GM12892 (cell line): ENCODE measurements around the gene CATSPERB.
"Not testable (repeated sequence)": the region's sequence is repeated elsewhere in the genome, so short reads cannot be mapped to it uniquely, and the experiment has no call there.

Source experiments
- DNase-seq: peaks from one replicate; pipeline ENCODE4 v3.0.0; 2011; ENCODE audit not compliant: insufficient read length
- FAIRE-seq: peaks from 2 replicates; lab custom pipeline; 2011; peaks lifted over from hg19 to GRCh38; lab: Jason Lieb, UNC
- POLR2A ChIP-seq: IDR thresholded peaks from 2 replicates; pipeline ENCODE4 v1.6.1; 2011; ENCODE audit warnings: low read depth, low read length, control low read depth
- POLR2AphosphoS5 ChIP-seq: IDR thresholded peaks from 2 replicates; pipeline ENCODE4 v1.6.1; 2011; ENCODE audit warnings: low read depth, low read length, control low read depth
- TAF1 ChIP-seq: IDR thresholded peaks from 2 replicates; pipeline ENCODE4 v1.6.1; 2011; ENCODE audit warnings: low read depth, mild to moderate bottlenecking, control low read depth, low read length, borderline replicate concordance

The CATSPERB gene

DNA sequence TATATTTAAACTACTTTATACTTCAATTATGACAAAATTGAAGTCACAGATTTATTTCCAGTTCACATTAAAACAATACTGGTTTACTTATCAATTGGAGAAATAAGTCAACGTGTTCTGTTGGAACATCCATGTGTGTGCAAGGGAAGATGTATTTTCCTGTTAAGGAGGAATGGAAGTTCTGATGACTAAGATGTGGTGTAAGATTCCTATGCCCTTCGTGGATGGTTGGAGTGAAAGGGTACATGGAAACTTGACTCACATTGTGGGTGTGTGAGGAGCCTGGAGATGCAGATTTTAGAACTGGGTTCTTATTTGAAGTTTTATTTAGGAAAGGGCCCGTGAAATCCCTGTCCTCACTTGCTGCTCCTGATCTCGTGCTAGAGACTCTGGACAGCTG, 95.3 kb downstream of the CATSPERB start:
- TF ChIP-seq TAF1: no peak
- TF ChIP-seq POLR2AphosphoS5: no peak
- TF ChIP-seq POLR2A: no peak
- FAIRE-seq: no peak
- DNase-seq: no peak

DNA sequence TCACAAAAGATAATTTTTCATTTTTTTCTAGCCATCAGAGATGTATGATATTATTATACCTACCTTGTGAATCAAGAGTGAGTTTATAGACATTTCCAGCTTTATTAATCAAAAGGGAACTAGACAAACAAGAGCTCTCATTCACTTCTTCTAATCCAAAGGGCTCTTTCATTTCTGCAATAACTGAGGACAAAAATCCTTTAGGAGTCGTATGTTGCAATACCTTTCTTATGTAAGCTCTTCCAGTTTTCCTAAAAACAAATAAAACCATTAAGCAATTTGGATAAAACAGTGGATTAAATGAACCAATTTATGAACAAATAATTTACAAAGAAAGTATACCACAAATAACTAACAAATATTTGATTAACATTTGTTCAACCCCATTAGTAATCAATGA, 107.1 kb downstream of the CATSPERB start:
- TF ChIP-seq POLR2A: no peak
- TF ChIP-seq POLR2AphosphoS5: no peak
- no peak for TF ChIP-seq TAF1
- FAIRE-seq: no peak
- no peak for DNase-seq

DNA sequence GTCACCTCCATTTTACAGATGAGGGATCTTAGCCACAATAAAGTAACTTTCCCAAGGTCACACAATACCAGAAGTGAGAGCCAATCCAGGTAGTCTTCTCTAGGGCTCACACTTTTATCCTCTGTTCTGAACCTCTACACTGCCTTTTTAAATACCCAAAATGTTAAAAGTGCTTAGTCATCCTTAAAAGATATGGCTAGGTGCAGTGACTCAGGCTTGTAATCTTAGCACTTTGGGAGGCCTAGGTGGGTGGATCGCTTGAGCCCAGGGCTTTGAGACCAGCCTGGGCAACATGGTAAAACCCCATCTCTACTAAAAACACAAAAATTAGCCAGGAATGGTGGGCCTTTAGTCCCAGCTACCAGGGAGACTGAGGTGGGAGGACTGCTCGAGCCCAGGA, 117.7 kb downstream of the CATSPERB start:
- FAIRE-seq: no peak
- TF ChIP-seq TAF1 (no peak), POLR2AphosphoS5 (no peak)
- no peak for DNase-seq

DNA sequence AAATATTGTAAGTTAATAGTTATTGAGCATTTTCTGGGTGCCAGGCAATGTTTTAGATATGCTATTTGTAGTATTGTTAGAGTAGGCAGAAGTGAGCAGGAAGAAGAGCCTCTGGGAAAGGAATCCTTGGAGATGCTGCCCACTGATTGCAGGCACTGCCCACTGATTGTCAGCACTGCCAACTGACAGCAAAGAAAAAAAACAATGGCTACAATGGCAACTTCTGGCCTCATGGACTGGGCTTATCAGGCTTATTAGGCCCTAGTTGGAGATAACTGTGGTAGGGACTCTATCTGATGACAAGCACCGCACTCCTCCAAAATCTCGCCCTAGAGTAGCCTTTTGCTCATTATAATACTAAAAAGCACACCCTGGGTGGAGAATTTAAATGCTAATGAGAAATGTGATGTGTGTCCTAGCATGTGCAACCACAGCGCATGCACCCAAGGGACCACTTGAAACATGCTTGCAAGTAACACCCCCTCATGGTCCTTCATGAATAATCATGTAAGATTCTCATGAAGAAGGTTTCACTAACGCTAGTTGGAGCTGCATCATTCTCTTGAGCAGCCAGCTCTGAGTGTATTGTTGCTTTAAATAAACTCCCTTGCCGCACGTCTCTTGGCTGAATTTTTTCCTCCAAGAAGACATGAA, 118.3 kb downstream of the CATSPERB start:
- FAIRE-seq (no peak), DNase-seq (no peak)
- no peak for TF ChIP-seq POLR2A
- TF ChIP-seq POLR2AphosphoS5: no peak
- TF ChIP-seq TAF1: no peak

DNA sequence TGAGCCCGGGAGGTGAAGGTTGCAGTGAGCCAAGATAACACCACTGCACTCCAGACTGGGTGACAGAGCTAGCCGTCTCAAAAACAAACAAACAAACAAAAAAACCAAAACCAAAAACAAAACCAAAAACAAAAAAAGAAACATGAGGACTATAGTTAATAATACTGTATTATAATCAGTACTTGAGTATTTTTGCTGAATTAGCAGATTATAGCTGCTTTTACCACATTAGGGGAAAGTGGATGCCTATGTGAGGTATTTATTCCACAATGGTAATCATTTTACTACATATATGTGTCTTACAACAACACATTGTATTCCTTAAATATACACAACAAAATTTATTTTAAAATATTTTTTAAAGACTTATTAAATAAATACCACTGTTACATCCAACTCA, 120.4 kb downstream of the CATSPERB start:
- FAIRE-seq: no peak

DNA sequence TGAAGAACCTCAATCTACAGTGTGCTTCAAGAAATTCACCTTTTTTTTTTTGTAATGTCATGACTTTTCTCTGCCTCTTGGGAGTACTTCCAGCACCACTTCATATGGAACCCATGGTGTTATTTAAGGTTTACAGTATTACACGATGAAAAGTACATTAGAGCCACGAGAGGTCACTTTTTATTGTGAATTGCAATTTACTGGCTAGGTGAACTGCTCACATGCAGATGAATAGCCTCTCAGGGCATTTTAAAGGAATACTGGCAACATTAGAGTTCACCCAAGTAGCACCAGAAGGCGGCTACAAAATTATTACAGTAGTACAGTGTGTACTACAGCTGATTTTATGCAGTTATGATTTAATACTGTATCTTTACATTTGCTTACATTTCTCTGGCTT, 122.7 kb downstream of the CATSPERB start:
- no peak for TF ChIP-seq POLR2AphosphoS5
- no peak for FAIRE-seq
- DNase-seq: no peak

More for the DNA sequence above, 120.4 kb downstream of the CATSPERB start:
- DNase-seq: no peak
- no peak for TF ChIP-seq POLR2AphosphoS5
- TF ChIP-seq TAF1: no peak
- TF ChIP-seq POLR2A: no peak

DNA sequence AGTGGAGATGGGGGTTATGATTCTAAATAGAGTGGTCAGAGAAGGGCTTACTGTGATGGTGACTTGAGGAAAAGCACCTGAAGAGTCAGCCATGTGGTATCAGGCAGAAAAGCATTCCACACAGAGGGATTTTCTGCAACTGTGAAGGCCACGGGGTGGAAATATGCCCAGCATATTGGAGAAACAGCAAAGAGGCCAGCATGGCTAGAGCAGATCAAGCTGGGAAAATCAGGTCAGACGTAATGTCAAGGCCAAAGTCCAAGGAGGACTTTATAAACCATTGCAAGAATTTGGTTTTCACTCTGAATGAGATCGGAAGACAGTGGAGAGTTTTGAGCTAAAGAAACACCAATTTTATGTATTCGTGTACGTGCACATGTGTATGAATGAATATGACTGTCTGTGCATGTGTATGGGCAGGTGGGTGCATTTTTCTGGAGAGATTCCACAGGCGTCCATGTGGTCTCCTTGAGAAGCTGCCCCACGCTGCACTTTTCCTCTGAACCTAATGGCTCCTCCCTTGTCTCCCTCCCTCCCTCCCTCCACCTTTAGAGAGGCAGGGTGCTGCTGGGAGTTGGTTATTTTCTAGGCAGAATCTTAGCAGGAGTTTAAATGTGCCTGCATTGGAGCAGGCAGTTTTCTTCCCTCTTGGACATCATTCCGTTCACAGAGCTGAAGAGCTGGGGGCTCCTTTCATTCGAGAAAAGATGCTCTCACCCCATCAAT, 124.4 kb downstream of the CATSPERB start:
- DNase-seq: no peak
- TF ChIP-seq POLR2AphosphoS5 (no peak), TAF1 (no peak), POLR2A (no peak)
- no peak for FAIRE-seq

DNA sequence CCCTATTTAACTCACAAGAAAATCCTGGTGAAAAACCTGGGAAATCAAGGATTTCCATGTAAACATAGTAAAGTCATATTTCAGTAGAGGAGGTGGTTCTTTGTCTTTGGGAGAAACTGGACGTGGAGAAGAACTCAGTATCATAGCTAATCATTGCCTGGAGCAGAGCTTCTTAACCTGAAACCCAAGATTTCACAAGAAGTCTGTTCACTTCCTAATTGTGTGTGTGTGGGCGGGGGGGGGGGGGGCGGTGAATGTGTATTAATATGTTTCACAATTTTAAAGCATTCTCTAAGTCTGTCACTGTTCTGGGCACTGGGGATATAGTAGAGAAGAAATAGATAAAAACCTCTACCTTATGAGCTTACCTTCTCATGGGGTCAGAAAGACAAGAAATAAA, 125.0 kb downstream of the CATSPERB start:
- DNase-seq (no peak), FAIRE-seq (no peak)
- no peak for TF ChIP-seq POLR2AphosphoS5
- no peak for TF ChIP-seq TAF1
- no peak for TF ChIP-seq POLR2A

DNA sequence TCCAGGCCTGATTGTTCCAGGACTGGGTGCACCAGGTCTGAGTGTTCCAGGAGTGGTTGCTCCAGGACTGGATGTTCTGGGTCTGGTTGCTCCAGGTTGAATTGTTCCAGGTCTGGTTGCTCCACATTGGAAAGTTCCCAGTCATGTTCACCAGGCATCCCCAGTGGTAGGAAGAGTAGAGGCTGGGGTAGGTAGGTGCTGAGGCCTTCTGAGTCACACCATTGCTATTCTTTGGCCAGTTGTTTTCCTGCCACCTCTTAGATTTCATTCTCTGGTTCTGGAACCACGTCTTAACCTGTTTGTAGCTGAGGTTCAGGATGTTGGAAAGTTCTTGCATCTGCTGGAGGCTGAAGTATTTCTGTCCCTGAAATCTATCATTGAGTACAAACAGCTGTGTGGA, 127.3 kb downstream of the CATSPERB start:
- FAIRE-seq: not testable (repeated sequence)

DNA sequence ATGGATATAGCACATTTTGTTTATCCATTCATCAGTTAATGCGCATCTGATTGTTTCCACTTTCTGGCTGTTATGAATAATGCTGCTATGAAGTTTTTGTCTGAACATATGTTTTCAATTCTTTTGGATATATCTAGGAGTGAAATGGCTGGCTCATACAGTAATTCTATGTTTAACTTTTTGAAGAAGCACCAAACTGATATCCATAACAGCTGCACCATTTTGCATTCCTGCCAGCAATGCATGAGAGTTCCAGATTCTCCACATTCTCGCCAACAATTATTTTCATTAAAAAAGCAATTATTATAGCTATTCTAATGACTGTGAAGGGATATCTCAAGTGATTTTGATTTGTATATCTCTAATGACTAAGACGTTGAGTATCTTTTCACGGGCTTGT, 131.9 kb downstream of the CATSPERB start:
- DNase-seq (no peak), FAIRE-seq (no peak)
- TF ChIP-seq TAF1 (no peak), POLR2A (no peak), POLR2AphosphoS5 (no peak)

More for the DNA sequence above, 127.3 kb downstream of the CATSPERB start:
- DNase-seq: not testable (repeated sequence)

DNA sequence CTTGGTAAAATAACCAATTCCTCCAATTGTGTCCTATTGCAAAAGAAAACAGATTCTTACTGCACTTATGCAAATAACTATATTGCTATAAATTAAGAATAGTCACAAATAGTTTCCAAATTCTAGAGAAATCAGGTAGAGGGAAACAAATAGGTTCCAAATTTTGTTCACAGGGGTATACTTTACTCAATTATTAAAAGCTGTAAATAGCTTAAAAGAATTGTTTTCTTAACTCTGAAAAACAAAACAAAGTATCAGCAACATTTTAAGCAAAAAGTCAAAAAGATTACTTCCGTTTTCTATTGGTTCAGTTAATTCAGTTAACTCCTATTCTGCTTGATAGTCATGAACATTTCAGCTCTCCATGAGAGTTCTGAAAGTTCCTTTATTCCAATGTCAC, 136.2 kb downstream of the CATSPERB start:
- TF ChIP-seq TAF1: no peak
- DNase-seq (no peak), FAIRE-seq (no peak)

DNA sequence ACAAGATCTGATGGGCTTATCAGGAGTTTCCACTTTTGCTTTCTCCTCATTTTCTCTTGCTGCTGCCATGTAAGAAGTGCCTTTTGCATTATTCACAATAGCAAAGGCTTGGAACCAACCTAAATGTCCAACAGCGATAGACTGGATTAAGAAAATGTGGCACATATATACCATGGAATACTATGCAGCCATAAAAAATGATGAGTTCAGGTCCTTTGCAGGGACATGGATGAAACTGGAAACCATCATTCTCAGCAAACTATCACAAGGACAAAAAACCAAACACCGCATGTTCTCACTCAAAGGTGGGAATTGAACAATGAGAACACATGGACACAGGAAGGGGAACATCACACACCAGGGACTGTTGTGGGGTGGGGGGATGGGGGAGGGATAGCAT, 137.9 kb downstream of the CATSPERB start:
- DNase-seq, FAIRE-seq: not testable (repeated sequence)

DNA sequence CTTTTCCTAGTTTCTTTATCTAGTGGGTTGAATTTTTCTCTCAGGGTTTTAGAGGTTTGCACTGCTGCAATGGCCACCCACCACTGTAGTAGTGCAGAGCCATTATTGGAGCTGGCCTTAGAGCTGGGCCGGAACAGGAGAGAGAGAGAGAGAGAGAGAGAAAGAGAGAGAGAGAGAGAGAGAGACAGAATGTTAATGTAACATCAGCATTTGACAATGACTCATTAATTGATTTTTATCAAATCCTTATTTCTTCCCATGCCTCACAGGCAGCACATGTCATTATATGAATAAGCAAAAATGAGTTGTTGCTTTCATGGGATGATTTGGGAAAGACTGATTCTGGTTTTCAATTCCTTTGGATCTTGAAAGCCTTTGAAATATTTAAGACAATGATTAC, 145.5 kb downstream of the CATSPERB start:
- TF ChIP-seq POLR2A (no peak), POLR2AphosphoS5 (no peak), TAF1 (no peak)
- no peak for DNase-seq
- FAIRE-seq: no peak
